ENCODE results near the gene HMCN1. TPM values are rescaled to one million over a fixed set of nuclear protein-coding genes. Genes with fewer than 3 reads are reported as not detected.

HMCN1 gene
- total and polyA plus RNA-seq, 2 donors (not counting 1 experiment from before 2014, with no cell fraction given), result 6.8 to 21.0 TPM

- Histone ChIP-seq H3K27me3 (ENCODE audit: control insufficient read depth, insufficient read depth, low read length) (no peaks in the 10 kb centered on the region), H3K9me3 (ENCODE audit: control insufficient read depth, insufficient read depth, low read depth, low read length) (no peaks in the 10 kb centered on the region), H3K4me3 (replicated peaks in 1 of 4; ENCODE audit: control extremely low read depth in 1 of 4, insufficient read depth in 1 of 4, low read depth in 3 of 4, low read length in 4 of 4) (no peak overlapping the region), H3K4me2 (ENCODE audit: extremely low read depth, insufficient read depth, low read length) (no peak overlapping the region), H3K9ac (ENCODE audit: insufficient read depth, low read length) (no peak overlapping the region), H2AFZ (ENCODE audit: low read length) (no peak overlapping the region), H3K4me1 (ENCODE audit: control insufficient read depth, extremely low read depth, insufficient read depth, low read length) (no peaks in the 10 kb centered on the region), H4K20me1 (ENCODE audit: control insufficient read depth, extremely low read depth, insufficient read depth, low read length) (no peaks in the 10 kb centered on the region), H3K27ac (ENCODE audit: insufficient read depth, low read length) (no peak overlapping the region), H3K79me2 (ENCODE audit: control insufficient read depth, insufficient read depth, low read length) (no peaks in the 10 kb centered on the region), H3K36me3 (ENCODE audit: control insufficient read depth, insufficient read depth, low read length) (no peaks in the 10 kb centered on the region)
- DNase-seq (ENCODE audit: low read depth in 2 of 2), result no peak
- TF ChIP-seq CTCF (conservative IDR thresholded peaks at IDR 0.05 in 1 of 2, IDR thresholded peaks at IDR 0.05 in 1 of 2; ENCODE audit: low read depth in 1 of 2, low read length in 2 of 2), result no peak
- TF ChIP-seq EZH2 (IDR thresholded peaks at IDR 0.05; ENCODE audit: low read length, missing control alignments), result no peak
These were observed 54.2 kb downstream of the HMCN1 start for GRCh38 chr1:185788386-185788785.

GRCh38 chr1:185789501-185790193 lies 55.5 kb downstream of the HMCN1 start:
- no peak for TF ChIP-seq CTCF (conservative IDR thresholded peaks at IDR 0.05 in 1 of 2, IDR thresholded peaks at IDR 0.05 in 1 of 2; ENCODE audit: low read depth in 1 of 2, low read length in 2 of 2)
- TF ChIP-seq EZH2 (IDR thresholded peaks at IDR 0.05; ENCODE audit: low read length, missing control alignments), result no peak
- Histone ChIP-seq H3K4me1 (ENCODE audit: control insufficient read depth, extremely low read depth, insufficient read depth, low read length) (no peaks in the 10 kb centered on the region), H2AFZ (ENCODE audit: low read length) (no peak overlapping the region), H3K36me3 (ENCODE audit: control insufficient read depth, insufficient read depth, low read length) (no peaks in the 10 kb centered on the region), H3K4me2 (ENCODE audit: extremely low read depth, insufficient read depth, low read length) (no peak overlapping the region), H3K9ac (ENCODE audit: insufficient read depth, low read length) (no peak overlapping the region), H4K20me1 (ENCODE audit: control insufficient read depth, extremely low read depth, insufficient read depth, low read length) (no peaks in the 10 kb centered on the region), H3K4me3 (replicated peaks in 1 of 4; ENCODE audit: control extremely low read depth in 1 of 4, insufficient read depth in 1 of 4, low read depth in 3 of 4, low read length in 4 of 4) (no peak overlapping the region), H3K79me2 (ENCODE audit: control insufficient read depth, insufficient read depth, low read length) (no peaks in the 10 kb centered on the region), H3K27me3 (ENCODE audit: control insufficient read depth, insufficient read depth, low read length) (no peaks in the 10 kb centered on the region), H3K9me3 (ENCODE audit: control insufficient read depth, insufficient read depth, low read depth, low read length) (no peaks in the 10 kb centered on the region), H3K27ac (ENCODE audit: insufficient read depth, low read length) (no peak overlapping the region)
- peak in 1 of 2 donors; percentile 30 for DNase-seq (ENCODE audit: low read depth in 2 of 2)

GRCh38 chr1:185790194-185790735 lies 56.1 kb downstream of the HMCN1 start:
- Histone ChIP-seq H3K27ac (ENCODE audit: insufficient read depth, low read length) (no peak overlapping the region), H3K4me1 (ENCODE audit: control insufficient read depth, extremely low read depth, insufficient read depth, low read length) (no peaks in the 10 kb centered on the region), H4K20me1 (ENCODE audit: control insufficient read depth, extremely low read depth, insufficient read depth, low read length) (no peaks in the 10 kb centered on the region), H3K9ac (ENCODE audit: insufficient read depth, low read length) (no peak overlapping the region), H3K27me3 (ENCODE audit: control insufficient read depth, insufficient read depth, low read length) (no peaks in the 10 kb centered on the region), H3K36me3 (ENCODE audit: control insufficient read depth, insufficient read depth, low read length) (no peaks in the 10 kb centered on the region), H3K4me2 (ENCODE audit: extremely low read depth, insufficient read depth, low read length) (no peak overlapping the region), H3K79me2 (ENCODE audit: control insufficient read depth, insufficient read depth, low read length) (no peaks in the 10 kb centered on the region), H2AFZ (ENCODE audit: low read length) (no peak overlapping the region), H3K4me3 (replicated peaks in 1 of 4; ENCODE audit: control extremely low read depth in 1 of 4, insufficient read depth in 1 of 4, low read depth in 3 of 4, low read length in 4 of 4) (no peak overlapping the region), H3K9me3 (ENCODE audit: control insufficient read depth, insufficient read depth, low read depth, low read length) (no peaks in the 10 kb centered on the region)
- no peak for TF ChIP-seq CTCF (conservative IDR thresholded peaks at IDR 0.05 in 1 of 2, IDR thresholded peaks at IDR 0.05 in 1 of 2; ENCODE audit: low read depth in 1 of 2, low read length in 2 of 2)
- no peak for TF ChIP-seq EZH2 (IDR thresholded peaks at IDR 0.05; ENCODE audit: low read length, missing control alignments)
- DNase-seq (ENCODE audit: low read depth in 2 of 2), result peak; percentile 24 to 79
